IPS DF 19.7 (cell line): ENCODE data around the gene PRDM16.

Experiments
- DNase-seq: peaks from one replicate; pipeline ENCODE4 v3.0.0-alpha.2; 2013; ENCODE audit warnings: low read depth, low spot score

The PRDM16 gene

GRCh38 chr1:3320246-3321152 lies 251.5 kb downstream of the PRDM16 start:
- DNase-seq: no peak

- DNase-seq: no peak
Measured at GRCh38 chr1:3321559-3322449, 252.8 kb downstream of the PRDM16 start.

- no peak for DNase-seq
Measured at GRCh38 chr1:3322450-3323020, 253.5 kb downstream of the PRDM16 start.

- DNase-seq: no peak
Measured at GRCh38 chr1:3323021-3323795, 254.2 kb downstream of the PRDM16 start.

GRCh38 chr1:3323796-3324703 lies 255.0 kb downstream of the PRDM16 start:
- no peak for DNase-seq

GRCh38 chr1:3324704-3325535 lies 255.9 kb downstream of the PRDM16 start:
- no peak for DNase-seq

- DNase-seq: no peak
Measured at GRCh38 chr1:3326516-3327388, 257.7 kb downstream of the PRDM16 start.

GRCh38 chr1:3327389-3327702 lies 258.3 kb downstream of the PRDM16 start:
- DNase-seq: no peak

GRCh38 chr1:3327936-3328590 lies 259.1 kb downstream of the PRDM16 start:
- no peak for DNase-seq

- no peak for DNase-seq
Measured at GRCh38 chr1:3329640-3330281, 260.8 kb downstream of the PRDM16 start.

- DNase-seq: no peak
Measured at GRCh38 chr1:3330771-3331245, 261.8 kb downstream of the PRDM16 start.

- no peak for DNase-seq
Measured at GRCh38 chr1:3331564-3331963, 262.6 kb downstream of the PRDM16 start.

- DNase-seq: no peak
Measured at GRCh38 chr1:3332043-3332442, 263.0 kb downstream of the PRDM16 start.

GRCh38 chr1:3332662-3333061 lies 263.7 kb downstream of the PRDM16 start:
- no peak for DNase-seq

GRCh38 chr1:3333903-3334302 lies 264.9 kb downstream of the PRDM16 start:
- no peak for DNase-seq

- DNase-seq: no peak
Measured at GRCh38 chr1:3334366-3334765, 265.4 kb downstream of the PRDM16 start.
